ENCODE results near the gene PTPN23. TPM values are rescaled to one million over a fixed set of nuclear protein-coding genes. Genes with fewer than 3 reads are reported as not detected.
"Not testable (repeated sequence)": the region's sequence is repeated elsewhere in the genome, so short reads cannot be mapped to it uniquely, and the experiment has no call there.

The PTPN23 gene, protein sequence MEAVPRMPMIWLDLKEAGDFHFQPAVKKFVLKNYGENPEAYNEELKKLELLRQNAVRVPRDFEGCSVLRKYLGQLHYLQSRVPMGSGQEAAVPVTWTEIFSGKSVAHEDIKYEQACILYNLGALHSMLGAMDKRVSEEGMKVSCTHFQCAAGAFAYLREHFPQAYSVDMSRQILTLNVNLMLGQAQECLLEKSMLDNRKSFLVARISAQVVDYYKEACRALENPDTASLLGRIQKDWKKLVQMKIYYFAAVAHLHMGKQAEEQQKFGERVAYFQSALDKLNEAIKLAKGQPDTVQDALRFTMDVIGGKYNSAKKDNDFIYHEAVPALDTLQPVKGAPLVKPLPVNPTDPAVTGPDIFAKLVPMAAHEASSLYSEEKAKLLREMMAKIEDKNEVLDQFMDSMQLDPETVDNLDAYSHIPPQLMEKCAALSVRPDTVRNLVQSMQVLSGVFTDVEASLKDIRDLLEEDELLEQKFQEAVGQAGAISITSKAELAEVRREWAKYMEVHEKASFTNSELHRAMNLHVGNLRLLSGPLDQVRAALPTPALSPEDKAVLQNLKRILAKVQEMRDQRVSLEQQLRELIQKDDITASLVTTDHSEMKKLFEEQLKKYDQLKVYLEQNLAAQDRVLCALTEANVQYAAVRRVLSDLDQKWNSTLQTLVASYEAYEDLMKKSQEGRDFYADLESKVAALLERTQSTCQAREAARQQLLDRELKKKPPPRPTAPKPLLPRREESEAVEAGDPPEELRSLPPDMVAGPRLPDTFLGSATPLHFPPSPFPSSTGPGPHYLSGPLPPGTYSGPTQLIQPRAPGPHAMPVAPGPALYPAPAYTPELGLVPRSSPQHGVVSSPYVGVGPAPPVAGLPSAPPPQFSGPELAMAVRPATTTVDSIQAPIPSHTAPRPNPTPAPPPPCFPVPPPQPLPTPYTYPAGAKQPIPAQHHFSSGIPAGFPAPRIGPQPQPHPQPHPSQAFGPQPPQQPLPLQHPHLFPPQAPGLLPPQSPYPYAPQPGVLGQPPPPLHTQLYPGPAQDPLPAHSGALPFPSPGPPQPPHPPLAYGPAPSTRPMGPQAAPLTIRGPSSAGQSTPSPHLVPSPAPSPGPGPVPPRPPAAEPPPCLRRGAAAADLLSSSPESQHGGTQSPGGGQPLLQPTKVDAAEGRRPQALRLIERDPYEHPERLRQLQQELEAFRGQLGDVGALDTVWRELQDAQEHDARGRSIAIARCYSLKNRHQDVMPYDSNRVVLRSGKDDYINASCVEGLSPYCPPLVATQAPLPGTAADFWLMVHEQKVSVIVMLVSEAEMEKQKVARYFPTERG (N-terminal part only)
- total RNA-seq = 10 to 100 TPM; 30.1 to 34.5 TPM

GRCh38 chr3:47380601-47381316 lies at the start of gene PTPN23:
Gene PTPN23, plus strand, starts transcription at chr3:47381021. Its CDS starts 76 bp downstream, at chr3:47381097.
- ChIA-PET POLR2A (interaction anchor here (0.6 to 2.7 kb wide), 5 partner anchors 18 to 383 kb away, joined by 3 to 14 read pairs (median 3); partner anchors contain the start of genes SCAP and SETD2), CTCF (interaction anchor here (0.5 to 1.1 kb wide), 3 partner anchors 31 to 314 kb away, joined by 3 read pairs; no protein-coding TSS in a partner anchor)

DNA sequence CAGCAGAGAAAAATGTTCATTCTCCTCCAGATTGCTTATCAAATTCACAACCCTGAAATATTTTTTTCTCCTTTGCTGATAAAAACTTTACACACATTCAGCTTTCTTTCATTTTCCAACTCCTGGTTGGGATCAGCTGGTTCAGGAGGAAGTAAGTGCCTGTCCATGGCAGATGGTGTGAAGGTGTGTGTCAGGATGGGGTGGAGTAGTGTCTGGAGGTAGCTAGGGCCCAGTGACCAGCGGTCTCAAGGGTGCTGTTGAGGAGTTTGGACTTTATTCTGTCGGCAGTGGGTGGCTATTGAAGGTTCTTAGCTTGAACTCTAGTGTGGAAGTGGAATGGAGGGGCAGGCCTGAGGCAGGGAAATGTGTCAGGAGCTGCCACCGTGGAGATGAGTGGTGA lies 46.9 kb upstream of the PTPN23 start:
- ChIA-PET CTCF (no interaction called here), POLR2A (no interaction called here)

DNA sequence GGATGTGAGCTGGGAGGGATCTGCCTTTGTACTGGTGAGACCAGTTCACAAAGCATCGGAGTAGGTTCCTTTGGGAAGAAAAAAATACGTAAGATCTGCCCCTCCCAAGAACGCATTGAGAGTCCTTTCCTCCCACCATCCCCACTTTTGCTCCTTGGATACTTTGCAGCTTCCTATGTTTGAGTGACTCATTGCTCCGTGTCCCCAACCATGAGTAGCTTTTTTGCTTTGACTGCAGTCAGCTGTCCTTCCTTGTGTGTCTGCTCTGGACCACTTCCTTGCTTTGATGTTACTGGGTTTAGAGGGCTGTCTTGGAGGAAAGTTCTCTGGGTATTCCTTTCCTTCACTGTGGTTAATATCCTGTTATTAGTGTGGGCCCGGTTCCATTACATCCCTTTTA lies 43.2 kb upstream of the PTPN23 start:
- CTCF ChIA-PET = interaction anchor here (0.6 to 1.0 kb wide), 2 partner anchors 185 to 501 kb away, joined by 3 read pairs; no protein-coding TSS in a partner anchor
- POLR2A ChIA-PET = no interaction called here

GRCh38 chr3:47339951-47340350 lies 40.9 kb upstream of the PTPN23 start:
- ChIA-PET POLR2A (interaction anchor here (0.6 kb wide), 1 partner anchor 179 kb away, joined by 3 read pairs; no protein-coding TSS in a partner anchor), CTCF (interaction anchor here (2.1 kb wide), 1 partner anchor 16 kb away, joined by 5 read pairs; no protein-coding TSS in a partner anchor)

DNA sequence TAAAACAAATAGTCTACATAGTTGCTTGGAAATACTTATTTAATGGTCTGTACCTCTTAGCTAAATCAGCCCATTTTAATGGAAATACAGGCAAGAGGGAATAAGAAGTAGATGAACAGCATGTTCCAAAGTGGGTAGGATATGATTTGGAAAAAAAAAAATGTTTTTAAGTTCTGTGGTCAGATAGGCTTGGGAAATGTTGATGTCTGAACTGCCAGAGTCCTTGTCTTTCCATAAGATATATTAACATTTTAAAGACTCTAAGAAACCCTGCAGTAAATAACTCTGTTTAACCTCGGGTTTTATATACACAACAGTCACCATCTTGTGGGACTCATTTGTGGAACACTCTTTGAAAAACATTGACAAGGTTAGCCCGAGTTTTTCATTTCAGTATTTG lies 40.0 kb upstream of the PTPN23 start:
- ChIA-PET POLR2A (no interaction called here), CTCF (interaction anchor here (2.1 kb wide), 1 partner anchor 17 kb away, joined by 5 read pairs; no protein-coding TSS in a partner anchor)

GRCh38 chr3:47342151-47342550 lies 38.7 kb upstream of the PTPN23 start:
- ChIA-PET CTCF (interaction anchor here (0.6 kb wide), 1 partner anchor 59 kb away, joined by 4 read pairs; the partner anchor contains the start of genes KIF9 and KLHL18), POLR2A (no interaction called here)

GRCh38 chr3:47342812-47343211 lies 38.0 kb upstream of the PTPN23 start:
- CTCF ChIA-PET = no interaction called here
- POLR2A ChIA-PET = no interaction called here

- CTCF ChIA-PET = interaction anchor here (1.3 kb wide), 1 partner anchor 13 kb away, joined by 3 read pairs; no protein-coding TSS in a partner anchor
These were observed 37.3 kb upstream of the PTPN23 start for GRCh38 chr3:47343471-47343971.

DNA sequence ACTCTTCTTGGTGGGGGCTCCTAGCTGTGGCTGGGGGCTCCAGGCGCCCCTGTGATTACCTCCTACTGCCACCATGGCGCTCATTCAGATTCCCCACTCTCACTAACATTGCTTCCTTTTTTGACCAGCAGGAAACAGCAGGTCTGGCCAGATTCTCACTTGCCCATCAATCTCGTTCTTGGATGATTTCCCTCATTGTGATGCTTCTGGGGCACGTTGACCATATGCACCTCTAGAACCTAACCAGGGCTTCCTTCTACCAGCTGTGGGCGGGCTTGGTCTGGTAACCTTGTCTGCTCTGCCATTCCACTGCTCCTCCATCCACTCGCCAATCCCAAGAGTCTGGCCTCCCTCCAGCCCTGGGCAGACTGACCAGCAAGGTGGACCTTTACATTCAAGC lies 35.9 kb upstream of the PTPN23 start:
- CTCF ChIA-PET = interaction anchor here (0.8 kb wide), 1 partner anchor 8 kb away, joined by 3 read pairs; no protein-coding TSS in a partner anchor
- POLR2A ChIA-PET = no interaction called here

More at GRCh38 chr3:47343471-47343971, 37.3 kb upstream of the PTPN23 start:
- POLR2A ChIA-PET = no interaction called here

DNA sequence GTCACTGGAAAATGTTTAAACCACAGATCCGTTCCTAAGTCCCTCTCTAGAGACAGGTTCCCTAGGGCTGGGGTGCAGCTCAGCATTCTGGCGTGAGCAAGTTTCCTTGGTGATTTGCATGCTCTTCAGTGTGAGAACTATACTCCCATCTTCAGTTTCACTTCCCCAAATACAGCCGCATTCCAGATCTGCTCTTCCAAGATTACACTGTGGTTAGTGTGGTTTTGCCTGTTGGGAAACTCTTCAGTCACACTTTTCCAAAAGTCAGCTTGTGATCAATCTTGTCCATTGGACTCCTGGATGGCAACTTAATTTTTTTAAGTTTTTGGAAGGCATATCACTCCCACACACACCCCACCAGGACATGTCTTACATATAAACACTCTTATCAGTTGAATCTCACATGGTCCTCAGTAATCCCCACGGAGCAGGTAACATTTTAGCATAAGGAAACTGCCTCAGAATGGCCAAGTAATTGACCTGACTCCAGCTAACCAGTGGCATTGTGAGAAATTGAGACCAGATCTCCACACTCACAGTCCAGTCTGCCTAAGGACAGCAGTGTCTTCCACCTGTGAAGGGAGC lies 33.5 kb upstream of the PTPN23 start:
- ChIA-PET CTCF (interaction anchor here (0.6 kb wide), 1 partner anchor 1999 kb away, joined by 3 read pairs; no protein-coding TSS in a partner anchor), POLR2A (no interaction called here)

- CTCF ChIA-PET = no interaction called here
These were observed 32.2 kb upstream of the PTPN23 start for GRCh38 chr3:47348411-47349154.

DNA sequence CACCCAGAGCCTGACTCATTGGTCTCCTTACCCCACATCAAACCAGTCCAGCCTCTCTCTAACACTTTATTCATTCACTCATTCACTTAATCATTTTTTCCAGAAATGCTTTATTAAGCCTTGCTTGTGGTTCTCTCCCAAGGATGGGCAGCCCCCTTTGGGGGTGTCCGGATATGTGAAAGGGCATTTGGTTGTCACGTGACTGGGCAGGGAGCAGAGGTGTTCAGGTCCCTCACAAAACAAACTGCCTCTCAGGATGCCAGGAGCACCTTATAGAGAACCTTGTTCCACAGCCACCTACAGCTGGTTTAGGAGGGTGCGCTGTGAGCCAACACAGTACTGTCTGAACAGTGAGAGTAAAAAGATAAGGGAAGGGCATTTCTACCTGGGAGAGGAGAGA lies 25.8 kb upstream of the PTPN23 start:
- ChIA-PET CTCF (no interaction called here), POLR2A (no interaction called here)

More at GRCh38 chr3:47348411-47349154, 32.2 kb upstream of the PTPN23 start:
- POLR2A ChIA-PET = no interaction called here

DNA sequence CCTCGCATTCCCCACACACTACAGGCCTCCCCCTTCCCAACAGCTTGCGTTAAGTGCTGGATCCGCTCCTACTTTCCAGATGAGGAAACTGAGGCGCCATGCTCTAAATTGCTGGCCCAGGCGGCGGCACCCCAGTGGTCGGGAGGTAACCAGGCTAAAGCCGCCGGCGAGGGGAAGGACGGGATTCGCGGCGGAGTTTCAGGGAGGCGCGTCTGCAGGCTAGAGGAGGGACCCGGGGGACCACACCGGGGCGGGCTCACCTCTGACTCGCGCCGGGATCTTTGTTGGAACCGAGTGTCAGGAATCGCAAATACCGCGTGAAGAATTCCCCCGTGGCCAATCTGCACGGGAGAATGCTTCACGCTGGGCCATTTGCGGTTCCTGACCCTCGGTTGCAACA lies 24.6 kb upstream of the PTPN23 start:
- ChIA-PET POLR2A (no interaction called here), CTCF (no interaction called here)

DNA sequence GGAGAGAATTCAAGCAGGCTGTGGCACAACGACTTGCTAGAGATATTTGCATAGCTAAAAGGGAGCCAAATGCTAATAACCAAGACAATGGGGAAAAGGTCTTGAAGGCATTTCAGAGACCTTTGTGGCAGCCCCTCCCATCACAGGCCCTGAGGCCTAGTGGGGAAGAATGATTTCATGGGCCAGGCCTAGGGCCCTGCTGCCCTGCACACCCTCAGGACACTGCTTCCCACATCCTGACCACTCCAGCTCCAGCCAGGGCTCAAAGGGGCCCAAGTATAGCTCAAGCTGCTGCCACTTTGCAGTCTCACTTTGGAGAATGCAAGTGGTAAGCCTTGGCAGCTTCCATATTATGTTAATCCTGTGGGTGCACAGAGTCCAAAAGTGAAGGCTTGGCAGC lies 21.5 kb upstream of the PTPN23 start:
- CTCF ChIA-PET = no interaction called here
- POLR2A ChIA-PET = interaction anchor here (0.5 kb wide), 1 partner anchor 72 kb away, joined by 3 read pairs; no protein-coding TSS in a partner anchor

DNA sequence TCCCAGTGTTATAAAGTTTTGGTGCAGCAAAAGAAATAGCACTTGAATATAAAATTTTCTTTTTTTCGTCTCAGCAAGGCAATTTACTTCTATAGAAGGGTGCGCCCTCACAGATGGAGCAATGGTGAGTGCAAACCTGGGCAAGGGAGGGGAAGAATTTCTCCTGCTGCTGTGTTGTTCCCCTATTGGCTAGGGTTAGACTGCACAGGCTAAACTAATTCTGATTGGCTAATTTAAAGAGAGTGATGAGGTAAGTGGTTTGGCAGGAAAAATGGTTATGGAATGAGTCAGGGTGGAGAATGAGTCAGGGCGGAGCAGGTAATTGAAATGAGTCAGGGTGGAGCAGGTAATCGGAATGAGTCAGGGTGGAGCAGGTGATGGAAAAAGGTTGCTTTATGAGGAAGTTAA lies 20.7 kb upstream of the PTPN23 start:
- CTCF ChIA-PET, POLR2A ChIA-PET: not testable (repeated sequence)

DNA sequence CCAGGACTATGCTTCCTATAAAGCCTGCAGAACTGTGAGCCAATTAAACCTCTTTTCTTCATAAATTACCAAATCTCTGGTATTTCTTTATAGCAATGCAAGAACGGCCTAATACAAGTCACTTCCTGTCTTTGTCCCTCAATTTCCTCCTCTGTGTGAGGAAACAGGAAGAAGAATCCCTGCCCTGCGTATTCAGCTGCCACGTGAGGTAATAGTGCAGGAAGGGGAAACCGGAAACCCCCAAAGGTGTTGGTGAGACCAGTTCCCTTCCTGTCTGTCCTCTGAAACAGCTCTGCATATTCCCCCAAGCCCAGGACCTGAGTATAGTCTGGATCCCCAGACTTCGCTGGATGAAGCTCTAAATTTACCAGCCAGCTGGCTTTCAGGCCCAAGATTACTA lies 18.1 kb upstream of the PTPN23 start:
- CTCF ChIA-PET = interaction anchor here (1.3 kb wide), 1 partner anchor 39 kb away, joined by 3 read pairs; no protein-coding TSS in a partner anchor
- POLR2A ChIA-PET = interaction anchor here (0.5 to 1.1 kb wide), 2 partner anchors 18 to 248 kb away, joined by 3 to 5 read pairs; partner anchors contain the start of gene PTPN23

Data from activated CD8-positive, alpha-beta memory T cell treated with anti-CD3 and anti-CD28 coated beads for 36 hours (primary cell).